ENCODE results near the gene TRAPPC12. TPM values are rescaled to one million over a fixed set of nuclear protein-coding genes. Genes with fewer than 3 reads are reported as not detected.
"Not testable (repeated sequence)": the region's sequence is repeated elsewhere in the genome, so short reads cannot be mapped to it uniquely, and the experiment has no call there.

The TRAPPC12 gene
- total RNA-seq, 3 donors from 2014 or later, result 76.9 to 102 (median 97.8) TPM

DNA sequence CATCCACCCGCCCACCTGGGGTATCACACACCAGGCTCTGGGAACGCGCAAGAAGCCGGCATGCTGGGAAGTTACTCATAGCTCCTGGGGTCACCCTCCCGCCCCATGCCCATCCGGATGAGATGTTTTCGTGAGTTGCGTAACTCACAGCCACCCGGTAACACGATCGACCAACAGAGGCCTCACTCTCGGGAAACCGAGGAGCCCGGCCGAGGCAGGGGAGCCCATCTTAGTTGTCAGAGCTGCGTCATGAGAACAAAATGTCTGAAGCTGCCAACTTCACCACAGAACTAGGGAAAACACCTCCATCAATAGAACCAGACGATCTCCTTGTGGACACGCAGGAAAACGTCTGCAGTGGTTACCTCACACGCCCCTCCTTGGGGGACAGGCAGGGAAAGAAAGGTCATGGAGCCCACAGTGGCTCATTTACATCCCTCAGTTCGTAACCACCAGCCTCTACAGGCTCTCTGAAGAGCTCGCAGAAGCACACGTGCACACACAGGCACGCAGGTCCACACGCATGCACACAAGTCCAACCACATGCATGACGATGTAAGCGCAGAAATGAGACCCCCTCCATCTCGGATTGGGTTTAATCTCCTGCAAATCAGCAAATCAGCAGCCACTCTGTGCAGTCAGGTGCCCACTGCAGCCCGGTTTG lies 113.6 kb downstream of the TRAPPC12 start:
- intact Hi-C loops (cut with DNase I, micrococcal nuclease), result no loop called here
- ATAC-seq (no peak), DNase-seq (no peak)
- Histone ChIP-seq H3K36me3 (ENCODE audit: low read depth) (no peaks in the 10 kb centered on the region), H3K4me3 (no peak overlapping the region), H3K9me3 (no peaks in the 10 kb centered on the region), H3K4me1 (ENCODE audit: low read depth) (no peaks in the 10 kb centered on the region)
- TF ChIP-seq CTCF (IDR thresholded peaks at IDR 0.05), result no peak

GRCh38 chr2:3493615-3494007 lies 114.1 kb downstream of the TRAPPC12 start:
- Histone ChIP-seq H3K4me1 (ENCODE audit: low read depth) (no peaks in the 10 kb centered on the region), H3K4me3 (no peak overlapping the region), H3K9me3 (no peaks in the 10 kb centered on the region), H3K36me3 (ENCODE audit: low read depth) (no peaks in the 10 kb centered on the region)
- TF ChIP-seq CTCF (IDR thresholded peaks at IDR 0.05), result no peak
- intact Hi-C loops (cut with DNase I, micrococcal nuclease), result no loop called here
- peak in 1 of 3 donors; percentile 66 for DNase-seq
- peak; percentile 78 for ATAC-seq

- Histone ChIP-seq H3K4me1 (ENCODE audit: low read depth) (no peaks in the 10 kb centered on the region), H3K36me3 (ENCODE audit: low read depth) (no peaks in the 10 kb centered on the region), H3K9me3 (no peaks in the 10 kb centered on the region), H3K4me3 (no peak overlapping the region)
- no peak for TF ChIP-seq CTCF (IDR thresholded peaks at IDR 0.05)
- intact Hi-C loops (cut with DNase I, micrococcal nuclease), result no loop called here
- no peak for DNase-seq
- ATAC-seq, result no peak
Measured at GRCh38 chr2:3494984-3495666, 115.6 kb downstream of the TRAPPC12 start.

DNA sequence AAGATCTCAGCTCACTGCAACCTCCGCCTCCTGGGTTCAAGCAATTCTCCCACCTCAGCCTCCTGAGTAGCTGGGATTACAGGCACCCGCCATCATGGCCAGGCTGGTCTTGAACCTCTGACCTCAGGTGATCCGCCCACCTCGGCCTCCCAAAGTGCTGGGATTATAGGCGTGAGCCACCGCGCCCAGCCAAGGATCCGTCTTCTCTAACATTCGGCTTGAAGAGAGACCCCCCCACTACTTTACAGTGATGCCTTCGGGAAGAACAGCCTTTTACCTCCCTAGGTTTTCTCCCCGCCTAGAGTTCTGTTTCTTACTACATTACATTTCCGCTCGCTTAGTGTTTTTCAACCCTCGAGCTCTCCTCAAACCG lies 117.2 kb downstream of the TRAPPC12 start:
- H3K36me3 ChIP-seq (ENCODE audit: low read depth); H3K9me3 ChIP-seq; DNase-seq; ATAC-seq; H3K4me1 ChIP-seq (ENCODE audit: low read depth); intact Hi-C loops (cut with DNase I, micrococcal nuclease); H3K4me3 ChIP-seq: not testable (repeated sequence)

- Histone ChIP-seq H3K4me3 (no peak overlapping the region), H3K9me3 (no peaks in the 10 kb centered on the region), H3K4me1 (ENCODE audit: low read depth) (no peaks in the 10 kb centered on the region), H3K36me3 (ENCODE audit: low read depth) (peaks cover 4% of the 10 kb centered on the region)
- TF ChIP-seq CTCF (IDR thresholded peaks at IDR 0.05), result no peak
- ATAC-seq, result no peak
- intact Hi-C loops (cut with DNase I, micrococcal nuclease), result no loop called here
- DNase-seq, result no peak
Measured at GRCh38 chr2:3498783-3499394, 119.4 kb downstream of the TRAPPC12 start.

- DNase-seq (peak in 1 of 3 donors; percentile 44), ATAC-seq (peak; percentile 17)
- Histone ChIP-seq H3K36me3 (ENCODE audit: low read depth) (peaks cover 4% of the 10 kb centered on the region), H3K4me1 (ENCODE audit: low read depth) (peaks cover 2% of the 10 kb centered on the region), H3K9me3 (no peaks in the 10 kb centered on the region), H3K4me3 (no peak overlapping the region)
- TF ChIP-seq CTCF (IDR thresholded peaks at IDR 0.05), result no peak
- intact Hi-C loops (cut with DNase I, micrococcal nuclease), result no loop called here
Measured at GRCh38 chr2:3500326-3500899, 120.9 kb downstream of the TRAPPC12 start.

Measured in mucosa of descending colon (tissue), 3 donors.